ENCODE measurements around the gene ZKSCAN1.

- TF ChIP-seq CTCF (IDR thresholded peaks at IDR 0.05) (no peak), POLR2A (IDR thresholded peaks at IDR 0.05) (no peak)
Observed at GRCh38 chr7:100064162-100064561, 48.8 kb downstream of the ZKSCAN1 start.
